Breast epithelium (tissue), 4 donors: Measurements from ENCODE around the gene NEDD4L. TPM values are rescaled to one million over a fixed set of nuclear protein-coding genes. Genes with fewer than 3 reads are reported as not detected.

Experiments used
- DNase-seq, 2 donors: peaks; one replicate each; pipeline ENCODE4 v3.0.0-alpha.2; 2019; ENCODE audit warnings: low spot score in 2 of 2
- H3K27ac ChIP-seq, 2 donors: fragments of 200-600 bp; sonication (generic) in 1 of 2; one replicate each; pipeline ENCODE4 v1.5.1; 2016 to 2019; ENCODE audit warnings: mild to moderate bottlenecking in 1 of 2
- H3K27me3 ChIP-seq, 2 donors: fragments of 200-600 bp; sonication (generic) in 1 of 2; one replicate each; pipeline versions ENCODE4 v1.5.1 to v1.6.0; 2017 to 2019; ENCODE audit warnings: control low read depth in 1 of 2, mild to moderate bottlenecking in 1 of 2
- H3K36me3 ChIP-seq: fragments of 200-600 bp; one replicate; pipeline ENCODE4 v1.5.1; 2019
- H3K4me1 ChIP-seq, 2 donors: fragments of 200-600 bp; sonication (generic); one replicate each; pipeline ENCODE4 v1.5.1; 2016 to 2019; ENCODE audit warnings: control low read depth in 1 of 2
- H3K4me3 ChIP-seq, 3 donors: fragments of 200-600 bp; sonication (generic); 1 replicate in 2 of 3; 2 replicates in 1 of 3; pipeline ENCODE4 v1.5.1; 2016 to 2019; ENCODE audit warnings: mild to moderate bottlenecking in 3 of 3, moderate library complexity in 2 of 3
- H3K9me3 ChIP-seq, 2 donors: fragments of 200-600 bp; sonication (generic) in 1 of 2; one replicate each; pipeline ENCODE4 v1.5.1; 2016 to 2019; ENCODE audit warnings: control low read depth in 1 of 2
- CTCF ChIP-seq, 3 donors: fragments of 450-650 bp; IDR thresholded peaks; one replicate each; pipeline ENCODE4 v1.5.1; 2016 to 2017; ENCODE audit warnings: antibody characterized with exemption in 3 of 3, mild to moderate bottlenecking in 3 of 3, moderate library complexity in 3 of 3
- POLR2A ChIP-seq: fragments of 450-650 bp; IDR thresholded peaks from one replicate; pipeline ENCODE4 v1.6.1; 2016; ENCODE audit warnings: antibody characterized with exemption, mild to moderate bottlenecking, moderate library complexity
- POLR2AphosphoS5 ChIP-seq, 3 donors: sonication (generic); formaldehyde crosslinking; IDR thresholded peaks; one replicate each; pipeline ENCODE4 v1.6.1; 2017; ENCODE audit warnings: antibody characterized with exemption in 3 of 3
- intact Hi-C: fragments of 100-400 bp; cut with DNase I; formaldehyde crosslinking; loops from one replicate; pipeline ENCODE4 v1.15.1; 2023; ENCODE audit warnings: low total_unique reads
- total RNA-seq, 3 donors: library from RNA; depleted of rRNA; stranded (reverse); fragments of >200 nt; gene quantifications; one replicate each; pipeline ENCODE4 v1.1.0, GENCODE V29; 2016

NEDD4L gene
- total RNA-seq, 3 donors from 2014 or later: 26.2 to 162 (median 106) TPM

- no peaks in the 10 kb centered on the region for H3K27me3 ChIP-seq
- intact Hi-C loops: no loop called here
- H3K4me1 ChIP-seq: no peaks in the 10 kb centered on the region
- DNase-seq: no peak
- no peak overlapping the region for H3K4me3 ChIP-seq
- no peak overlapping the region for H3K27ac ChIP-seq
- H3K36me3 ChIP-seq: no peaks in the 10 kb centered on the region
- H3K9me3 ChIP-seq: no peaks in the 10 kb centered on the region
- TF ChIP-seq CTCF (IDR thresholded peaks at IDR 0.05) (no peak), POLR2A (no peak), POLR2AphosphoS5 (IDR thresholded peaks at IDR 0.05) (no peak)
Observed at GRCh38 chr18:58408665-58409064, 364.6 kb downstream of the NEDD4L start.

GRCh38 chr18:58409802-58410445 is 365.9 kb downstream of the NEDD4L start:
- DNase-seq: no peak
- TF ChIP-seq POLR2A (no peak), CTCF (IDR thresholded peaks at IDR 0.05) (no peak), POLR2AphosphoS5 (IDR thresholded peaks at IDR 0.05) (no peak)
- no peaks in the 10 kb centered on the region for H3K9me3 ChIP-seq
- H3K4me1 ChIP-seq: no peaks in the 10 kb centered on the region
- no peaks in the 10 kb centered on the region for H3K36me3 ChIP-seq
- no peak overlapping the region for H3K4me3 ChIP-seq
- H3K27me3 ChIP-seq: no peaks in the 10 kb centered on the region
- no peak overlapping the region for H3K27ac ChIP-seq
- intact Hi-C loops: loop anchor here (10.0 kb wide), 1 partner anchor 1025 kb away; no protein-coding TSS in a partner anchor

GRCh38 chr18:58411323-58411722 is 367.3 kb downstream of the NEDD4L start:
- Histone ChIP-seq H3K27me3 (no peaks in the 10 kb centered on the region), H3K4me1 (no peaks in the 10 kb centered on the region), H3K27ac (no peak overlapping the region), H3K36me3 (no peaks in the 10 kb centered on the region), H3K4me3 (no peak overlapping the region), H3K9me3 (no peaks in the 10 kb centered on the region)
- intact Hi-C loops: loop anchor here (10.0 kb wide), 1 partner anchor 1023 kb away; no protein-coding TSS in a partner anchor
- TF ChIP-seq POLR2A (no peak), POLR2AphosphoS5 (IDR thresholded peaks at IDR 0.05) (no peak), CTCF (IDR thresholded peaks at IDR 0.05) (no peak)
- DNase-seq: no peak

- Histone ChIP-seq H3K4me3 (no peak overlapping the region), H3K36me3 (no peaks in the 10 kb centered on the region), H3K9me3 (no peaks in the 10 kb centered on the region), H3K27ac (peak overlapping the region in 1 of 2 donors; percentile 6), H3K27me3 (no peaks in the 10 kb centered on the region), H3K4me1 (peaks cover 0 to 6% of the 10 kb centered on the region in 2 donors)
- DNase-seq: no peak
- no peak for TF ChIP-seq CTCF (IDR thresholded peaks at IDR 0.05)
- intact Hi-C loops: loop anchor here (10.0 kb wide), 1 partner anchor 1022 kb away; no protein-coding TSS in a partner anchor
Observed at GRCh38 chr18:58412844-58413666, 369.0 kb downstream of the NEDD4L start.
